Natural killer cell (primary cell): Measurements from ENCODE around the gene MRPS10. TPM values are rescaled to one million over a fixed set of nuclear protein-coding genes. Genes with fewer than 3 reads are reported as not detected.
"Not testable (repeated sequence)": the region's sequence is repeated elsewhere in the genome, so short reads cannot be mapped to it uniquely, and the experiment has no call there.

Experiments
- ATAC-seq, 3 donors: fragments of 150-1000 bp in 2 of 3; fragments of 200-7000 bp in 1 of 3; cut with Tn5 transposase; 1 replicate in 1 of 3; 2 replicates in 2 of 3; pipeline ENCODE4 v1.10.0; 2021; ENCODE audit warnings: mild to moderate bottlenecking in 2 of 3, moderate library complexity in 2 of 3
- DNase-seq, 2 donors: peaks; one replicate each; pipeline versions ENCODE4 v3.0.0 to v3.0.0-alpha.2; 2013 to 2021; ENCODE audit warnings: mixed read lengths in 1 of 2
- H3K27ac ChIP-seq: one replicate; pipeline ENCODE4 v1.5.1; 2013; ENCODE audit warnings: mild to moderate bottlenecking, low read length
- H3K27me3 ChIP-seq: one replicate; pipeline ENCODE4 v1.6.1; 2013; ENCODE audit warnings: low read length; ENCODE audit not compliant: control insufficient read depth, insufficient read depth
- H3K36me3 ChIP-seq: one replicate; pipeline ENCODE4 v1.6.1; 2013; ENCODE audit warnings: low read length; ENCODE audit not compliant: control insufficient read depth, insufficient read depth
- H3K4me1 ChIP-seq: one replicate; pipeline ENCODE4 v1.6.1; 2013; ENCODE audit warnings: low read length; ENCODE audit not compliant: control insufficient read depth, insufficient read depth
- H3K4me3 ChIP-seq: one replicate; pipeline ENCODE4 v1.5.1; 2013; ENCODE audit warnings: low read length
- H3K9me3 ChIP-seq: one replicate; pipeline ENCODE4 v1.6.1; 2013; ENCODE audit warnings: low read length; ENCODE audit not compliant: control insufficient read depth, insufficient read depth
- H3K27ac Mint-ChIP-seq, 2 donors: one replicate each; pipeline ENCODE4 v1.8.0; 2022; ENCODE audit warnings: mild to moderate bottlenecking in 2 of 2, mixed read lengths in 2 of 2, moderate library complexity in 1 of 2
- H3K27me3 Mint-ChIP-seq, 2 donors: one replicate each; pipeline ENCODE4 v1.8.0; 2022; ENCODE audit warnings: low read depth in 2 of 2, mixed read lengths in 2 of 2
- H3K36me3 Mint-ChIP-seq: one replicate; pipeline ENCODE4 v1.8.0; 2022; ENCODE audit warnings: mixed read lengths
- H3K4me1 Mint-ChIP-seq, 2 donors: one replicate each; pipeline ENCODE4 v1.8.0; 2022; ENCODE audit warnings: mixed read lengths in 2 of 2
- H3K4me3 Mint-ChIP-seq: one replicate; pipeline ENCODE4 v1.8.0; 2022; ENCODE audit warnings: mild to moderate bottlenecking, moderate library complexity, mixed read lengths
- H3K9me3 Mint-ChIP-seq, 2 donors: one replicate each; pipeline ENCODE4 v1.8.0; 2022; ENCODE audit warnings: mixed read lengths in 2 of 2
- whole genome bisulfite sequencing: methylation state at CpG from one replicate; pipeline ENCODE4 v1.1.7; 2013; ENCODE audit warnings: missing lambda C conversion rate; ENCODE audit not compliant: insufficient coverage; 5-methylcytosine and 5-hydroxymethylcytosine counted together
- intact Hi-C: fragments of 100-400 bp; cut with micrococcal nuclease; formaldehyde crosslinking; loops from one replicate; pipeline ENCODE4 v1.14.2; 2022
- total RNA-seq, 4 donors: library from RNA; stranded (reverse); fragments of 120-200 nt in 1 of 4; gene quantifications; one replicate each; pipeline versions ENCODE4 v1.2.3 to v1.2.4, GENCODE V29; 2013 to 2022
- TF ChIP-seq, protein P1 (sequence below): fragments of 200-600 bp; IDR thresholded peaks from one replicate; pipeline ENCODE4 v1.8.0; 2022; ENCODE audit warnings: antibody characterized with exemption

Gene MRPS10
- total RNA-seq, 3 donors from 2014 or later (not counting 1 experiment from before 2014, with no cell fraction given): 21.8 to 25.4 (median 22.6) TPM

DNA sequence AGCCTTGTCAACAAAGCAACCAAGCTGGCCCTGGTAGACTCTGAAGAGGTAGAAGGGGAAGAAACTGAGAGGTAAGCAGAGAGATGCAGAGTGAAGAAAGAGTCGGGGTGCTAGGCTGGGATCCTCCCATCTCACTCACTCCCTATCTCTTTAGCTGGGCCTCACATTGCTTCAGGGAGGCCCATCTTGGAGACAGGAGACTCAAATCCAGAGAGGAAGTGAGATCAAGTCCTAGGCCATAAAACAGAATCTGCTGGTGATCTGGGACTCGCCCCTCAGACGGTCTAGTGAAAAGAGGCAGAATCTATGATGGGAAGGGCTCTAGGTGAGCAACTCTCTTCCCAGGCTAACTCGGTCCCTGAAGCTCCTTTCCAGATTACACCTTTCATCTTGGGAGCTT is 22.2 kb downstream of the MRPS10 start:
- H3K27me3 ChIP-seq: no peaks in the 10 kb centered on the region
- intact Hi-C loops: no loop called here
- H3K4me3 ChIP-seq: no peak overlapping the region
- H3K4me1 Mint-ChIP-seq: no peaks in the 10 kb centered on the region
- H3K9me3 Mint-ChIP-seq: no peaks in the 10 kb centered on the region
- DNase-seq: no peak
- H3K36me3 ChIP-seq: no peaks in the 10 kb centered on the region
- 91% methylated on average over 4 of the region's 4 CpGs for WGBS
- no peak for ATAC-seq
- TF ChIP-seq, protein P1, sequence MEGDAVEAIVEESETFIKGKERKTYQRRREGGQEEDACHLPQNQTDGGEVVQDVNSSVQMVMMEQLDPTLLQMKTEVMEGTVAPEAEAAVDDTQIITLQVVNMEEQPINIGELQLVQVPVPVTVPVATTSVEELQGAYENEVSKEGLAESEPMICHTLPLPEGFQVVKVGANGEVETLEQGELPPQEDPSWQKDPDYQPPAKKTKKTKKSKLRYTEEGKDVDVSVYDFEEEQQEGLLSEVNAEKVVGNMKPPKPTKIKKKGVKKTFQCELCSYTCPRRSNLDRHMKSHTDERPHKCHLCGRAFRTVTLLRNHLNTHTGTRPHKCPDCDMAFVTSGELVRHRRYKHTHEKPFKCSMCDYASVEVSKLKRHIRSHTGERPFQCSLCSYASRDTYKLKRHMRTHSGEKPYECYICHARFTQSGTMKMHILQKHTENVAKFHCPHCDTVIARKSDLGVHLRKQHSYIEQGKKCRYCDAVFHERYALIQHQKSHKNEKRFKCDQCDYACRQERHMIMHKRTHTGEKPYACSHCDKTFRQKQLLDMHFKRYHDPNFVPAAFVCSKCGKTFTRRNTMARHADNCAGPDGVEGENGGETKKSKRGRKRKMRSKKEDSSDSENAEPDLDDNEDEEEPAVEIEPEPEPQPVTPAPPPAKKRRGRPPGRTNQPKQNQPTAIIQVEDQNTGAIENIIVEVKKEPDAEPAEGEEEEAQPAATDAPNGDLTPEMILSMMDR: no peak
- H3K27me3 Mint-ChIP-seq: no peaks in the 10 kb centered on the region
- H3K4me1 ChIP-seq: no peaks in the 10 kb centered on the region
- H3K27ac Mint-ChIP-seq: no peak overlapping the region
- no peaks in the 10 kb centered on the region for H3K36me3 Mint-ChIP-seq
- H3K9me3 ChIP-seq: no peaks in the 10 kb centered on the region
- H3K4me3 Mint-ChIP-seq: no peak overlapping the region
- H3K27ac ChIP-seq: no peak overlapping the region

DNA sequence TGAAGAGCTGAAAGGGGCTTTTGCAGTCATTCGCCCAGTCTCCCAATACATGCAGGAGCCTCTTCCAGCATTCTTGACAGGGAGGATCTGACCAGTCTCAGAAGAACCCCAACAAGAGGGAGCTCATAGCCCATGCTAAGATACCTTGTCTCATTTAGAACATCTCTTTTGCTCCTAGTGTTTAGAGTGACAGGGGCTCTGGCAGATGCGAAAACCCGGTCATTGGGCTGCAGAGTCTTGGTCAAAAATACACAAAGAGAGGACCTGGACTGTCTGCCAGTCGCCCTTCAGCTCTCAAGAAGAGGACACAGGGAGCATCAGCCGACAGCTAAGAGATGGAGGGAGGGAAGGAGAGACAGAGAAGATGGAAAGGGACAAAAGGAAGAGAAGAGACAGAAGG is 23.6 kb downstream of the MRPS10 start:
- no peak overlapping the region for H3K4me3 Mint-ChIP-seq
- no peaks in the 10 kb centered on the region for H3K36me3 Mint-ChIP-seq
- Histone ChIP-seq H3K9me3 (no peaks in the 10 kb centered on the region), H3K4me3 (no peak overlapping the region), H3K4me1 (no peaks in the 10 kb centered on the region), H3K27me3 (no peaks in the 10 kb centered on the region), H3K27ac (no peak overlapping the region), H3K36me3 (no peaks in the 10 kb centered on the region)
- ATAC-seq: no peak
- H3K27me3 Mint-ChIP-seq: no peaks in the 10 kb centered on the region
- H3K9me3 Mint-ChIP-seq: no peaks in the 10 kb centered on the region
- TF ChIP-seq, protein P1: no peak
- no peak for DNase-seq
- no peaks in the 10 kb centered on the region for H3K4me1 Mint-ChIP-seq
- intact Hi-C loops: no loop called here
- H3K27ac Mint-ChIP-seq: no peak overlapping the region
- WGBS: 96% methylated on average over 5 of the region's 5 CpGs

DNA sequence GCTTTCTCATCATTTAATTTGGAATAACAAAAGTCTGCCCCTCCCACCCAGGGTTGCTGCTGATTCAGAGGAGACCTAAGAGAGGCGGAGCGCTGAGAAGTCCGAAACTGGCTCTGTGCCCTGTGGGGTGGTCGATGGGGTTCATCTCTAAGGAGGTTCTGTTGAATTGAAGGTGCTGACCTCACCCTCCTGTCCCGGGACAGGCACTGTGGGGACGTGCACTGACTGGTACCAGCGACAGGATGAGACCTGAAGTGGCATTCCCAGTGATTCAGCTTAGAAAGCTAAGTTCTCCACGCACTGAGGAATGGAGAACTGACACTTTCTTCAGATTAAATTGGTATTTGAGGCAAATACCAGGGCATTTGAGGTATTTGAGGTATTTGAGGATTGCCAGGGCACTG is 24.2 kb downstream of the MRPS10 start:
- no peak for ATAC-seq
- no peaks in the 10 kb centered on the region for H3K4me1 ChIP-seq
- no peak overlapping the region for H3K27ac ChIP-seq
- no peaks in the 10 kb centered on the region for H3K36me3 ChIP-seq
- 89% methylated on average over 8 of the region's 8 CpGs for WGBS
- Mint-ChIP-seq H3K9me3 (no peaks in the 10 kb centered on the region), H3K36me3 (no peaks in the 10 kb centered on the region), H3K4me3 (no peak overlapping the region), H3K27ac (no peak overlapping the region), H3K4me1 (no peaks in the 10 kb centered on the region), H3K27me3 (no peaks in the 10 kb centered on the region)
- TF ChIP-seq, protein P1: no peak
- intact Hi-C loops: no loop called here
- no peak overlapping the region for H3K4me3 ChIP-seq
- no peaks in the 10 kb centered on the region for H3K9me3 ChIP-seq
- no peak for DNase-seq
- no peaks in the 10 kb centered on the region for H3K27me3 ChIP-seq

- H3K4me1 Mint-ChIP-seq, H3K27ac ChIP-seq, ATAC-seq, DNase-seq, H3K9me3 ChIP-seq, H3K4me3 ChIP-seq, H3K4me1 ChIP-seq, H3K9me3 Mint-ChIP-seq, H3K27ac Mint-ChIP-seq, H3K36me3 Mint-ChIP-seq, H3K27me3 Mint-ChIP-seq, H3K36me3 ChIP-seq, intact Hi-C loops, H3K4me3 Mint-ChIP-seq, H3K27me3 ChIP-seq: not testable (repeated sequence)
- 100% methylated on average over 3 of the region's 5 CpGs for WGBS
Observed at GRCh38 chr6:42192385-42192784, 25.3 kb downstream of the MRPS10 start.
